ENCODE results near the gene LILRB4. TPM values are rescaled to one million over a fixed set of nuclear protein-coding genes. Genes with fewer than 3 reads are reported as not detected.

Gene LILRB4
- total RNA-seq, 1 donor from 2014 or later, result not detected

- Histone ChIP-seq H3F3A (ENCODE audit: low read depth) (no peaks in the 10 kb centered on the region), H3K79me2 (ENCODE audit: low read depth) (no peaks in the 10 kb centered on the region), H3K9ac (no peak overlapping the region), H2AFZ (replicated peaks) (no peak overlapping the region), H3K27ac (no peak overlapping the region), H3K36me3 (no peaks in the 10 kb centered on the region), H3K4me3 (no peak overlapping the region), H3K27me3 (no peaks in the 10 kb centered on the region), H3K4me1 (no peaks in the 10 kb centered on the region), H4K20me1 (ENCODE audit: low read depth) (no peaks in the 10 kb centered on the region), H3K9me3 (ENCODE audit: low read depth) (peaks cover 5% of the 10 kb centered on the region), H3K4me2 (no peak overlapping the region)
- Mint-ChIP-seq H3K4me1 (no peaks in the 10 kb centered on the region), H3K36me3 (no peaks in the 10 kb centered on the region), H3K9me3 (peaks cover 32% of the 10 kb centered on the region), H3K27me3 (ENCODE audit: insufficient read depth, low read depth) (no peaks in the 10 kb centered on the region), H3K4me3 (no peak overlapping the region), H3K27ac (no peak overlapping the region)
- TF ChIP-seq EZH2phosphoT487 (IDR thresholded peaks at IDR 0.05) (no peak), CTCF (IDR thresholded peaks at IDR 0.05) (peak; percentile 36)
- no peak for DNase-seq (ENCODE audit: low spot score)
These were observed 9.5 kb upstream of the LILRB4 start for GRCh38 chr19:54653181-54653809.

GRCh38 chr19:54654447-54655321, 8.1 kb upstream of the LILRB4 start:
- Histone ChIP-seq H3K27ac (no peak overlapping the region), H3K9me3 (ENCODE audit: low read depth) (peaks cover 6% of the 10 kb centered on the region), H3K4me2 (no peak overlapping the region), H3K27me3 (no peaks in the 10 kb centered on the region), H3K4me3 (no peak overlapping the region), H3K9ac (no peak overlapping the region), H4K20me1 (ENCODE audit: low read depth) (no peaks in the 10 kb centered on the region), H3K79me2 (ENCODE audit: low read depth) (no peaks in the 10 kb centered on the region), H2AFZ (replicated peaks) (no peak overlapping the region), H3F3A (ENCODE audit: low read depth) (no peaks in the 10 kb centered on the region), H3K36me3 (no peaks in the 10 kb centered on the region), H3K4me1 (no peaks in the 10 kb centered on the region)
- H3K27ac Mint-ChIP-seq, result no peak overlapping the region
- DNase-seq (ENCODE audit: low spot score), result no peak
- peaks cover 2% of the 10 kb centered on the region for H3K27me3 Mint-ChIP-seq (ENCODE audit: insufficient read depth, low read depth)
- H3K36me3 Mint-ChIP-seq, result no peaks in the 10 kb centered on the region
- TF ChIP-seq EZH2phosphoT487 (IDR thresholded peaks at IDR 0.05), result no peak
- no peaks in the 10 kb centered on the region for H3K4me1 Mint-ChIP-seq
- H3K9me3 Mint-ChIP-seq, result peaks cover 41% of the 10 kb centered on the region
- H3K4me3 Mint-ChIP-seq, result no peak overlapping the region

GRCh38 chr19:54659300-54659699, 3.5 kb upstream of the LILRB4 start:
- Mint-ChIP-seq H3K4me3 (no peak overlapping the region), H3K36me3 (no peaks in the 10 kb centered on the region), H3K27me3 (ENCODE audit: insufficient read depth, low read depth) (peaks cover 6% of the 10 kb centered on the region), H3K9me3 (peaks cover 50% of the 10 kb centered on the region), H3K4me1 (no peaks in the 10 kb centered on the region), H3K27ac (no peak overlapping the region)
- Histone ChIP-seq H3K27ac (no peak overlapping the region), H3F3A (ENCODE audit: low read depth) (no peaks in the 10 kb centered on the region), H3K4me3 (no peak overlapping the region), H3K9me3 (ENCODE audit: low read depth) (peaks cover 8% of the 10 kb centered on the region), H3K27me3 (no peaks in the 10 kb centered on the region), H3K9ac (no peak overlapping the region), H3K4me2 (no peak overlapping the region), H2AFZ (replicated peaks) (no peak overlapping the region), H3K36me3 (no peaks in the 10 kb centered on the region), H3K79me2 (ENCODE audit: low read depth) (no peaks in the 10 kb centered on the region), H4K20me1 (ENCODE audit: low read depth) (no peaks in the 10 kb centered on the region), H3K4me1 (no peaks in the 10 kb centered on the region)
- no peak for DNase-seq (ENCODE audit: low spot score)
- no peak for TF ChIP-seq EZH2phosphoT487 (IDR thresholded peaks at IDR 0.05)
- no peak for TF ChIP-seq EZH2 (IDR thresholded peaks at IDR 0.05)
- TF ChIP-seq CTCF (IDR thresholded peaks at IDR 0.05), result no peak

GRCh38 chr19:54660306-54660705, 2.5 kb upstream of the LILRB4 start:
- Histone ChIP-seq H3K9me3 (ENCODE audit: low read depth) (peaks cover 8% of the 10 kb centered on the region), H3K36me3 (no peaks in the 10 kb centered on the region), H2AFZ (replicated peaks) (no peak overlapping the region), H4K20me1 (ENCODE audit: low read depth) (no peaks in the 10 kb centered on the region), H3K9ac (no peak overlapping the region), H3K4me1 (no peaks in the 10 kb centered on the region), H3K79me2 (ENCODE audit: low read depth) (no peaks in the 10 kb centered on the region), H3F3A (ENCODE audit: low read depth) (no peaks in the 10 kb centered on the region), H3K4me3 (no peak overlapping the region), H3K27me3 (no peaks in the 10 kb centered on the region), H3K27ac (no peak overlapping the region), H3K4me2 (no peak overlapping the region)
- Mint-ChIP-seq H3K9me3 (peaks cover 55% of the 10 kb centered on the region), H3K36me3 (no peaks in the 10 kb centered on the region), H3K27ac (no peak overlapping the region), H3K4me3 (no peak overlapping the region), H3K4me1 (no peaks in the 10 kb centered on the region), H3K27me3 (ENCODE audit: insufficient read depth, low read depth) (peaks cover 6% of the 10 kb centered on the region)
- no peak for DNase-seq (ENCODE audit: low spot score)
- TF ChIP-seq EZH2phosphoT487 (IDR thresholded peaks at IDR 0.05), result no peak
- TF ChIP-seq CTCF (IDR thresholded peaks at IDR 0.05), result no peak
- TF ChIP-seq EZH2 (IDR thresholded peaks at IDR 0.05), result no peak
